Rectal smooth muscle tissue (tissue), 1 donor: ENCODE measurements around the gene PDCL2.

Experiments
- H3K27ac ChIP-seq: one replicate; pipeline ENCODE4 v1.7.0; 2013; ENCODE audit warnings: low read depth, low read length, inconsistent platforms
- H3K27me3 ChIP-seq: one replicate; pipeline ENCODE4 v1.7.0; 2013; ENCODE audit warnings: low read length; ENCODE audit not compliant: control insufficient read depth, insufficient read depth
- H3K36me3 ChIP-seq: one replicate; pipeline ENCODE4 v1.7.0; 2013; ENCODE audit warnings: low read length; ENCODE audit not compliant: control insufficient read depth, insufficient read depth
- H3K4me1 ChIP-seq: one replicate; pipeline ENCODE4 v1.7.0; 2013; ENCODE audit warnings: low read length; ENCODE audit not compliant: control insufficient read depth, insufficient read depth
- H3K4me3 ChIP-seq: one replicate; pipeline ENCODE4 v1.7.0; 2013; ENCODE audit warnings: low read length
- H3K9ac ChIP-seq: one replicate; pipeline ENCODE4 v1.7.0; 2013; ENCODE audit warnings: low read length

Gene PDCL2

GRCh38 chr4:55546756-55547465 lies 45.1 kb downstream of the PDCL2 start, which contains the start of gene CLOCK:
Gene CLOCK, minus strand, starts transcription at chr4:55546909. Its CDS starts 64,124 bp downstream, at chr4:55482785.
- Histone ChIP-seq H3K4me1 (peaks cover 10% of the 10 kb centered on the region), H3K4me3 (peak within 1 kb of the TSS; percentile 96), H3K36me3 (no peaks in the 10 kb centered on the region), H3K9ac (peak within 1 kb of the TSS; percentile 68), H3K27me3 (no peaks in the 10 kb centered on the region), H3K27ac (peak within 1 kb of the TSS; percentile 94)

GRCh38 chr4:55546506-55546755 lies 45.6 kb downstream of the PDCL2 start:
- no peaks in the 10 kb centered on the region for H3K27me3 ChIP-seq
- H3K4me1 ChIP-seq = peaks cover 10% of the 10 kb centered on the region
- H3K4me3 ChIP-seq = peak overlapping the region; percentile 96
- no peak overlapping the region for H3K9ac ChIP-seq
- peak overlapping the region; percentile 94 for H3K27ac ChIP-seq
- H3K36me3 ChIP-seq = no peaks in the 10 kb centered on the region

GRCh38 chr4:55545641-55546505 lies 46.2 kb downstream of the PDCL2 start:
- H3K4me1 ChIP-seq = peaks cover 10% of the 10 kb centered on the region
- peak overlapping the region; percentile 68 for H3K9ac ChIP-seq
- peak overlapping the region; percentile 94 for H3K27ac ChIP-seq
- no peaks in the 10 kb centered on the region for H3K27me3 ChIP-seq
- H3K4me3 ChIP-seq = peak overlapping the region; percentile 78
- no peaks in the 10 kb centered on the region for H3K36me3 ChIP-seq

- H3K27me3 ChIP-seq = no peaks in the 10 kb centered on the region
- H3K9ac ChIP-seq = no peak overlapping the region
- peaks cover 10% of the 10 kb centered on the region for H3K4me1 ChIP-seq
- no peaks in the 10 kb centered on the region for H3K36me3 ChIP-seq
- H3K4me3 ChIP-seq = peak overlapping the region; percentile 78
- H3K27ac ChIP-seq = peak overlapping the region; percentile 94
Measured at GRCh38 chr4:55545151-55545550, 46.9 kb downstream of the PDCL2 start.

- H3K9ac ChIP-seq = no peak overlapping the region
- no peak overlapping the region for H3K27ac ChIP-seq
Measured at GRCh38 chr4:55543858-55544257, 48.2 kb downstream of the PDCL2 start.

GRCh38 chr4:55540271-55540670 lies 51.8 kb downstream of the PDCL2 start:
- Histone ChIP-seq H3K27me3 (no peaks in the 10 kb centered on the region), H3K27ac (no peak overlapping the region), H3K4me1 (peaks cover 5% of the 10 kb centered on the region), H3K4me3 (no peak overlapping the region), H3K36me3 (no peaks in the 10 kb centered on the region), H3K9ac (no peak overlapping the region)

More at GRCh38 chr4:55543858-55544257, 48.2 kb downstream of the PDCL2 start:
- peaks cover 10% of the 10 kb centered on the region for H3K4me1 ChIP-seq
- H3K27me3 ChIP-seq = no peaks in the 10 kb centered on the region
- H3K36me3 ChIP-seq = no peaks in the 10 kb centered on the region
- H3K4me3 ChIP-seq = no peak overlapping the region

GRCh38 chr4:55539658-55540057 lies 52.4 kb downstream of the PDCL2 start:
- Histone ChIP-seq H3K9ac (no peak overlapping the region), H3K4me1 (peaks cover 1% of the 10 kb centered on the region), H3K27me3 (no peaks in the 10 kb centered on the region)

GRCh38 chr4:55538531-55538930 lies 53.5 kb downstream of the PDCL2 start:
- H3K27ac ChIP-seq = no peak overlapping the region
- H3K27me3 ChIP-seq = no peaks in the 10 kb centered on the region
- H3K9ac ChIP-seq = no peak overlapping the region
- no peak overlapping the region for H3K4me3 ChIP-seq
- no peaks in the 10 kb centered on the region for H3K4me1 ChIP-seq
- no peaks in the 10 kb centered on the region for H3K36me3 ChIP-seq

More at GRCh38 chr4:55539658-55540057, 52.4 kb downstream of the PDCL2 start:
- no peaks in the 10 kb centered on the region for H3K36me3 ChIP-seq
- no peak overlapping the region for H3K4me3 ChIP-seq
- no peak overlapping the region for H3K27ac ChIP-seq

GRCh38 chr4:55534306-55534705 lies 57.7 kb downstream of the PDCL2 start:
- H3K27ac ChIP-seq = no peak overlapping the region
- no peaks in the 10 kb centered on the region for H3K4me1 ChIP-seq
- no peaks in the 10 kb centered on the region for H3K27me3 ChIP-seq
- no peaks in the 10 kb centered on the region for H3K36me3 ChIP-seq
- H3K4me3 ChIP-seq = no peak overlapping the region
- H3K9ac ChIP-seq = no peak overlapping the region

- Histone ChIP-seq H3K4me3 (no peak overlapping the region), H3K27ac (no peak overlapping the region), H3K4me1 (no peaks in the 10 kb centered on the region), H3K27me3 (no peaks in the 10 kb centered on the region), H3K9ac (no peak overlapping the region), H3K36me3 (no peaks in the 10 kb centered on the region)
Measured at GRCh38 chr4:55530691-55531090, 61.4 kb downstream of the PDCL2 start.

- H3K9ac ChIP-seq = no peak overlapping the region
- no peak overlapping the region for H3K4me3 ChIP-seq
- H3K27ac ChIP-seq = no peak overlapping the region
- no peaks in the 10 kb centered on the region for H3K4me1 ChIP-seq
- H3K36me3 ChIP-seq = no peaks in the 10 kb centered on the region
- no peaks in the 10 kb centered on the region for H3K27me3 ChIP-seq
Measured at GRCh38 chr4:55530167-55530566, 61.9 kb downstream of the PDCL2 start.

GRCh38 chr4:55528491-55528890 lies 63.6 kb downstream of the PDCL2 start:
- no peak overlapping the region for H3K4me3 ChIP-seq
- no peaks in the 10 kb centered on the region for H3K27me3 ChIP-seq
- no peaks in the 10 kb centered on the region for H3K4me1 ChIP-seq
- no peak overlapping the region for H3K27ac ChIP-seq
- no peak overlapping the region for H3K9ac ChIP-seq
- no peaks in the 10 kb centered on the region for H3K36me3 ChIP-seq
